K562 (cell line): ENCODE data around the gene LRMDA. TPM values are rescaled to one million over a fixed set of nuclear protein-coding genes. Genes with fewer than 3 reads are reported as not detected.

Experiments
- ATAC-seq: fragments of 200-7000 bp; cut with Tn5 transposase; 3 replicates; pipeline ENCODE4 v1.9.1; 2020; ENCODE audit warnings: moderate library complexity
- BruUV-seq: library from RNA; stranded (reverse); fragments of 400-500 nt; replicated peaks from 2 replicates; lab custom pipeline; 2021; lab: Mats Ljungman, UMichigan
- CTCF ChIA-PET: fragments of 300-600 bp; formaldehyde crosslinking; extraction: SDS; loops from one replicate; lab custom pipeline; 2021; ENCODE audit warnings: low intra/inter-chr PET ratio; lab: Yijun Ruan, JAX
- POLR2A ChIA-PET: fragments of 300-600, 350-650 bp; sonication (Branson Sonifier 250); formaldehyde crosslinking; extraction: SDS; loops from one replicate; lab custom pipeline; 2021; ENCODE audit warnings: antibody characterized with exemption, inconsistent platforms; lab: Yijun Ruan, JAX
- DNase-seq, 4 experiments: peaks; one replicate each; pipeline versions ENCODE4 v3.0.0 to v3.0.0-alpha.2; 2011 to 2018; ENCODE audit warnings: low spot score in 3 of 4, mixed read lengths in 3 of 4; ENCODE audit errors: extremely low read depth in 1 of 4
- FAIRE-seq: peaks from 2 replicates; lab custom pipeline; 2011; peaks lifted over from hg19 to GRCh38; lab: Jason Lieb, UNC
- H2AFZ ChIP-seq: 2 replicates; pipeline ENCODE4 v1.6.0; 2011; ENCODE audit warnings: low read depth, low read length, control low read depth, inconsistent platforms
- H3K27ac ChIP-seq: fragments of 200-600 bp; 3 replicates; pipeline ENCODE4 v1.8.0; 2011; ENCODE audit warnings: low read depth, mild to moderate bottlenecking, control low read depth, inconsistent platforms, low read length, moderate library complexity, mixed read lengths; ENCODE audit errors: extremely low read depth
- H3K27me3 ChIP-seq, 2 experiments: fragments of 300-600 bp in 1 of 2; 2 replicates in 1 of 2; 3 replicates in 1 of 2; pipeline versions ENCODE4 v1.6.0 to v1.8.0; 2011; ENCODE audit warnings: inconsistent platforms in 2 of 2, low read length in 2 of 2, mild to moderate bottlenecking in 1 of 2, mixed read lengths in 1 of 2, moderate library complexity in 1 of 2; ENCODE audit not compliant: control insufficient read depth in 2 of 2, insufficient read depth in 2 of 2
- H3K36me3 ChIP-seq: fragments of 300-600 bp; 3 replicates; pipeline ENCODE4 v1.8.0; 2011; ENCODE audit warnings: mild to moderate bottlenecking, low read length, inconsistent platforms; ENCODE audit not compliant: control insufficient read depth, insufficient read depth
- H3K4me1 ChIP-seq, 2 experiments: fragments of 200-600 bp in 1 of 2; replicated peaks in 1 of 2; 2 replicates in 1 of 2; 3 replicates in 1 of 2; pipeline versions ENCODE4 v1.5.1 to v1.8.0; 2011; ENCODE audit warnings: inconsistent platforms in 2 of 2, low read length in 2 of 2, mild to moderate bottlenecking in 1 of 2, mixed read lengths in 1 of 2, moderate library complexity in 1 of 2; ENCODE audit not compliant: control insufficient read depth in 2 of 2, insufficient read depth in 2 of 2
- H3K4me2 ChIP-seq: 2 replicates; pipeline ENCODE4 v1.6.1; 2011; ENCODE audit warnings: low read length, control low read depth, inconsistent platforms, mixed read lengths; ENCODE audit not compliant: insufficient read depth
- H3K4me3 ChIP-seq: fragments of 200-600 bp; sonication (generic), shearing (Covaris generic); 2 replicates; pipeline ENCODE4 v1.5.1; 2016; ENCODE audit warnings: control low read depth, inconsistent platforms
- H3K79me2 ChIP-seq: fragments of 200-600 bp; 3 replicates; pipeline ENCODE4 v1.8.0; 2011; ENCODE audit warnings: low read length, inconsistent platforms; ENCODE audit not compliant: control insufficient read depth, insufficient read depth
- H3K9ac ChIP-seq, 2 experiments: 2 replicates each; pipeline versions ENCODE4 v1.6.0 to v1.6.1; 2011; ENCODE audit warnings: low read depth in 2 of 2, low read length in 2 of 2, control low read depth in 1 of 2, inconsistent platforms in 1 of 2, mild to moderate bottlenecking in 1 of 2, mixed read lengths in 1 of 2; ENCODE audit not compliant: insufficient read depth in 1 of 2
- H3K9me1 ChIP-seq: one replicate; pipeline ENCODE4 v1.6.0; 2011; ENCODE audit warnings: inconsistent platforms, mild to moderate bottlenecking, low read length, moderate library complexity; ENCODE audit not compliant: control insufficient read depth, insufficient read depth
- H3K9me3 ChIP-seq: replicated peaks from 2 replicates; pipeline ENCODE4 v1.5.1; 2011; ENCODE audit warnings: low read depth, low read length, inconsistent platforms; ENCODE audit not compliant: control insufficient read depth, insufficient read depth
- H4K20me1 ChIP-seq: replicated peaks from 2 replicates; pipeline ENCODE4 v1.6.1; 2011; ENCODE audit warnings: low read length, inconsistent platforms, mixed read lengths; ENCODE audit not compliant: control insufficient read depth, insufficient read depth
- HES1 ChIP-seq: fragments of 450-650 bp; IDR thresholded peaks from 2 replicates; pipeline ENCODE4 v1.6.1; 2016; ENCODE audit warnings: low read depth, mild to moderate bottlenecking, moderate library complexity
- HEY1 ChIP-seq: fragments of 250-450 bp; sonication (Bioruptor Pico); IDR thresholded peaks from 2 replicates; pipeline ENCODE4 v1.5.0; 2020; ENCODE audit warnings: mild to moderate bottlenecking, moderate library complexity, borderline replicate concordance
- HINFP ChIP-seq: fragments of 450-650 bp; conservative IDR thresholded peaks from 2 replicates; pipeline ENCODE4 v1.6.1; 2016; ENCODE audit warnings: missing genetic modification characterization, low read depth, mild to moderate bottlenecking, control low read depth, missing compliant biosample characterization
- IFI16 ChIP-seq: fragments of 250-450 bp; sonication (Bioruptor Pico); IDR thresholded peaks from 2 replicates; pipeline ENCODE4 v2.1.2; 2022; ENCODE audit warnings: mild to moderate bottlenecking, inconsistent platforms
- NUFIP1 ChIP-seq: fragments of 450-650 bp; IDR thresholded peaks from 2 replicates; pipeline ENCODE4 v1.6.1; 2018; ENCODE audit not compliant: partially characterized antibody
- PCBP1 ChIP-seq: fragments of 200-400 bp; formaldehyde crosslinking; IDR thresholded peaks from 2 replicates; pipeline ENCODE4 v1.6.1; 2018; ENCODE audit warnings: mild to moderate bottlenecking, low read depth, low read length; ENCODE audit not compliant: poor library complexity, severe bottlenecking
- SMAD2 ChIP-seq: fragments of 150-350 bp; IDR thresholded peaks from 2 replicates; pipeline ENCODE4 v1.6.1; 2014; ENCODE audit warnings: low read depth, mild to moderate bottlenecking, low read length
- SP1 ChIP-seq: sonication (generic); formaldehyde crosslinking; IDR thresholded peaks from 2 replicates; pipeline ENCODE4 v1.8.1; 2022; ENCODE audit warnings: mild to moderate bottlenecking, missing genetic modification reagents
- ZBTB5 ChIP-seq: fragments of 450-650 bp; IDR thresholded peaks from 2 replicates; pipeline ENCODE4 v1.6.1; 2017; ENCODE audit warnings: antibody characterized with exemption
- ZNF239 ChIP-seq: fragments of 250-450 bp; sonication (Bioruptor Pico); IDR thresholded peaks from 2 replicates; pipeline ENCODE4 v1.4.0; 2020; ENCODE audit warnings: mild to moderate bottlenecking
- ZNF583 ChIP-seq: fragments of 250-450 bp; sonication (Bioruptor Pico); IDR thresholded peaks from 2 replicates; pipeline ENCODE4 v1.4.0; 2020
- WGBS: fragments of 100-300 bp; shearing (Covaris generic); methylation state at CpG from one replicate; pipeline ENCODE4 v1.1.6; 2016; ENCODE audit warnings: low coverage, mixed read lengths; ENCODE audit not compliant: insufficient coverage; ENCODE audit errors: missing lambda C conversion rate; 5-methylcytosine and 5-hydroxymethylcytosine counted together
- in situ Hi-C: fragments of 300-500 bp; cut with MboI; formaldehyde crosslinking; loops from 4 replicates; pipeline ENCODE4 v1.15.0; 2018; ENCODE audit warnings: inconsistent platforms, mixed read lengths
- intact Hi-C: fragments of 100-400 bp; cut with micrococcal nuclease; formaldehyde crosslinking; loops from 2 replicates; pipeline ENCODE4 v1.14.2; 2022
- polyA plus RNA-seq, 8 experiments: library from polyadenylated mRNA; depleted of rRNA in 4 of 8; stranded (reverse) in 5 of 8; unstranded in 3 of 8; fragments of >200 nt; fragmentation: Nextera tagmentation in 2 of 8; fragmentation: Illumina TruSeq in 1 of 8; extraction: Ambion mirVana in 2 of 8; extraction: Trizol in 1 of 8; gene quantifications; 2 replicates each; pipeline versions ENCODE4 v1.2.1 to v1.2.3, GENCODE V29; 2011 to 2014; ENCODE audit warnings: inconsistent platforms in 1 of 8, missing spikeins in 1 of 8
- total RNA-seq, 7 experiments: library from RNA; depleted of rRNA in 6 of 7; stranded (reverse); fragments of >200 nt in 6 of 7; fragmentation: Illumina TruSeq in 2 of 7; extraction: Trizol in 2 of 7; gene quantifications; 2 replicates each; pipeline versions ENCODE4 v1.2.1 to v1.2.3, GENCODE V29; 2011 to 2021; ENCODE audit warnings: low replicate concordance in 1 of 7

Gene LRMDA
- total and polyA plus RNA-seq, 9 of the 15 experiments (the other 6 are each of a cell fraction or from before 2014, with no cell fraction given) = 0.25 TPM; not detected in 8

- Histone ChIP-seq H3K9me3 (no peaks in the 10 kb centered on the region), H4K20me1 (no peaks in the 10 kb centered on the region), H3K36me3 (no peaks in the 10 kb centered on the region), H3K4me1 (no peaks in the 10 kb centered on the region), H3K79me2 (no peaks in the 10 kb centered on the region), H3K27me3 (no peaks in the 10 kb centered on the region), H3K4me2 (no peak overlapping the region), H2AFZ (no peak overlapping the region), H3K27ac (no peak overlapping the region)
- FAIRE-seq (no peak), ATAC-seq (no peak), DNase-seq (no peak)
- intact Hi-C loops = no loop called here
- in situ Hi-C loops = no loop called here
- TF ChIP-seq ZBTB5 (no peak), HES1 (no peak), ZNF239 (no peak), NUFIP1 (no peak), HINFP (tag) (no peak), HEY1 (no peak), ZNF583 (CRISPR knock-in tag) (no peak), PCBP1 (no peak), SP1 (no peak), IFI16 (CRISPR knock-in tag) (no peak), SMAD2 (no peak)
- TF ChIP-seq, all 486 proteins: peak for 0
- BruUV-seq = no TSS peak
- Histone ChIP-seq H3K4me3 (no peak overlapping the region), H3K9me1 (no peaks in the 10 kb centered on the region), H3K9ac (no peak overlapping the region)
- WGBS = 0% methylated on average over 1 of the region's 1 CpG
- CTCF ChIA-PET = no interaction called here
- POLR2A ChIA-PET = interaction anchor here (2.5 kb wide), 1 partner anchor 8 kb away, joined by 8 read pairs; no protein-coding TSS in a partner anchor
These were observed 122.1 kb downstream of the LRMDA start for GRCh38 chr10:75553550-75553949.
